Stimulated activated naive B cell treated with anti-CD40 and anti-IgM and Interleukin-4, amounts not matched to agents 10 μg/mL and 1 μg/mL and 100 μg/mL, for 72 hours (primary cell): ENCODE data around the gene FRMD4B.
A peak's percentile ranks its signal among the peaks of the same experiment; 100 is the strongest.

Source experiments
- ATAC-seq, 2 donors: fragments of 150-1000 bp; cut with Tn5 transposase; replicated peaks; 2 replicates each; pipeline ENCODE4 v1.10.0; 2021; ENCODE audit warnings: moderate library complexity in 1 of 2
- DNase-seq: peaks from one replicate; pipeline ENCODE4 v3.0.0; 2021
- H3K27ac Mint-ChIP-seq: one replicate; pipeline ENCODE4 v1.8.0; 2022; ENCODE audit warnings: mild to moderate bottlenecking, mixed read lengths
- H3K27me3 Mint-ChIP-seq, 2 donors: one replicate each; pipeline ENCODE4 v1.8.0; 2022; ENCODE audit warnings: mixed read lengths in 2 of 2
- H3K36me3 Mint-ChIP-seq, 2 donors: one replicate each; pipeline ENCODE4 v1.8.0; 2022; ENCODE audit warnings: mixed read lengths in 2 of 2, mild to moderate bottlenecking in 1 of 2
- H3K4me1 Mint-ChIP-seq, 2 donors: one replicate each; pipeline ENCODE4 v1.8.0; 2022; ENCODE audit warnings: mixed read lengths in 2 of 2, mild to moderate bottlenecking in 1 of 2
- H3K4me3 Mint-ChIP-seq, 2 donors: one replicate each; pipeline ENCODE4 v1.8.0; 2022; ENCODE audit warnings: mild to moderate bottlenecking in 2 of 2, mixed read lengths in 2 of 2, moderate library complexity in 1 of 2
- H3K9me3 Mint-ChIP-seq, 2 donors: one replicate each; pipeline ENCODE4 v1.8.0; 2022; ENCODE audit warnings: mixed read lengths in 2 of 2, mild to moderate bottlenecking in 1 of 2

Gene FRMD4B

GRCh38 chr3:69413551-69414207, 27.8 kb upstream of the FRMD4B start:
- Mint-ChIP-seq H3K27ac (no peak overlapping the region), H3K9me3 (no peaks in the 10 kb centered on the region), H3K4me1 (peaks cover 4 to 6% of the 10 kb centered on the region in 2 donors), H3K36me3 (no peaks in the 10 kb centered on the region), H3K27me3 (no peaks in the 10 kb centered on the region), H3K4me3 (no peak overlapping the region)
- no peak for ATAC-seq
- no peak for DNase-seq

- peaks cover 0 to 2% of the 10 kb centered on the region in 2 donors for H3K9me3 Mint-ChIP-seq
- no peak overlapping the region for H3K4me3 Mint-ChIP-seq
- no peak for DNase-seq
- ATAC-seq = no peak
- no peaks in the 10 kb centered on the region for H3K27me3 Mint-ChIP-seq
- peaks cover 4 to 6% of the 10 kb centered on the region in 2 donors for H3K4me1 Mint-ChIP-seq
- H3K27ac Mint-ChIP-seq = no peak overlapping the region
- H3K36me3 Mint-ChIP-seq = no peaks in the 10 kb centered on the region
Observed at GRCh38 chr3:69411346-69411745, 25.5 kb upstream of the FRMD4B start.

- H3K4me1 Mint-ChIP-seq = peaks cover 4 to 6% of the 10 kb centered on the region in 2 donors
- DNase-seq = peak; percentile 41
- H3K9me3 Mint-ChIP-seq = peaks cover 0 to 4% of the 10 kb centered on the region in 2 donors
- H3K36me3 Mint-ChIP-seq = no peaks in the 10 kb centered on the region
- ATAC-seq = peak; percentile 98
- no peaks in the 10 kb centered on the region for H3K27me3 Mint-ChIP-seq
- no peak overlapping the region for H3K4me3 Mint-ChIP-seq
- H3K27ac Mint-ChIP-seq = no peak overlapping the region
Observed at GRCh38 chr3:69410301-69410700, 24.4 kb upstream of the FRMD4B start.

- Mint-ChIP-seq H3K4me1 (peaks cover 4 to 6% of the 10 kb centered on the region in 2 donors), H3K27ac (no peak overlapping the region), H3K9me3 (peaks cover 3 to 4% of the 10 kb centered on the region in 2 donors), H3K27me3 (no peaks in the 10 kb centered on the region), H3K36me3 (no peaks in the 10 kb centered on the region), H3K4me3 (no peak overlapping the region)
- DNase-seq (no peak), ATAC-seq (no peak)
Observed at GRCh38 chr3:69409831-69410230, 23.9 kb upstream of the FRMD4B start.

- Mint-ChIP-seq H3K27ac (no peak overlapping the region), H3K9me3 (peaks cover 6 to 8% of the 10 kb centered on the region in 2 donors), H3K36me3 (no peaks in the 10 kb centered on the region), H3K4me3 (no peak overlapping the region), H3K4me1 (peaks cover 4 to 6% of the 10 kb centered on the region in 2 donors), H3K27me3 (no peaks in the 10 kb centered on the region)
- DNase-seq = no peak
- ATAC-seq = no peak
Observed at GRCh38 chr3:69409011-69409410, 23.1 kb upstream of the FRMD4B start.

- Mint-ChIP-seq H3K4me3 (no peak overlapping the region), H3K4me1 (peaks cover 4 to 6% of the 10 kb centered on the region in 2 donors), H3K27me3 (no peaks in the 10 kb centered on the region), H3K36me3 (no peaks in the 10 kb centered on the region), H3K9me3 (peaks cover 6 to 8% of the 10 kb centered on the region in 2 donors), H3K27ac (no peak overlapping the region)
- DNase-seq (no peak), ATAC-seq (no peak)
Observed at GRCh38 chr3:69408542-69408941, 22.7 kb upstream of the FRMD4B start.

GRCh38 chr3:69407908-69408307, 22.0 kb upstream of the FRMD4B start:
- Mint-ChIP-seq H3K36me3 (no peaks in the 10 kb centered on the region), H3K4me1 (peaks cover 4 to 6% of the 10 kb centered on the region in 2 donors)
- ATAC-seq = no peak

GRCh38 chr3:69406163-69406562, 20.3 kb upstream of the FRMD4B start:
- DNase-seq (no peak), ATAC-seq (no peak)
- Mint-ChIP-seq H3K27ac (no peak overlapping the region), H3K4me3 (no peak overlapping the region), H3K27me3 (no peaks in the 10 kb centered on the region), H3K36me3 (no peaks in the 10 kb centered on the region), H3K4me1 (peaks cover 4 to 6% of the 10 kb centered on the region in 2 donors), H3K9me3 (peaks cover 6 to 8% of the 10 kb centered on the region in 2 donors)

More at GRCh38 chr3:69407908-69408307, 22.0 kb upstream of the FRMD4B start:
- Mint-ChIP-seq H3K27ac (no peak overlapping the region), H3K4me3 (no peak overlapping the region), H3K27me3 (no peaks in the 10 kb centered on the region), H3K9me3 (peaks cover 6 to 8% of the 10 kb centered on the region in 2 donors)
- no peak for DNase-seq

GRCh38 chr3:69405067-69405466, 19.2 kb upstream of the FRMD4B start:
- no peak for ATAC-seq
- H3K27me3 Mint-ChIP-seq = no peaks in the 10 kb centered on the region
- H3K27ac Mint-ChIP-seq = no peak overlapping the region
- no peak for DNase-seq
- peaks cover 6 to 8% of the 10 kb centered on the region in 2 donors for H3K9me3 Mint-ChIP-seq
- no peaks in the 10 kb centered on the region for H3K36me3 Mint-ChIP-seq
- H3K4me1 Mint-ChIP-seq = peaks cover under 1 to 2% of the 10 kb centered on the region in 2 donors
- no peak overlapping the region for H3K4me3 Mint-ChIP-seq

- Mint-ChIP-seq H3K27me3 (no peaks in the 10 kb centered on the region), H3K4me3 (no peak overlapping the region), H3K4me1 (no peaks in the 10 kb centered on the region), H3K36me3 (no peaks in the 10 kb centered on the region), H3K9me3 (peaks cover 6 to 8% of the 10 kb centered on the region in 2 donors), H3K27ac (no peak overlapping the region)
- DNase-seq (no peak), ATAC-seq (no peak)
Observed at GRCh38 chr3:69403454-69403853, 17.6 kb upstream of the FRMD4B start.

- no peak for DNase-seq
- Mint-ChIP-seq H3K9me3 (peaks cover 5 to 6% of the 10 kb centered on the region in 2 donors), H3K4me3 (no peak overlapping the region), H3K27ac (no peak overlapping the region), H3K36me3 (no peaks in the 10 kb centered on the region), H3K27me3 (no peaks in the 10 kb centered on the region), H3K4me1 (no peaks in the 10 kb centered on the region)
- no peak for ATAC-seq
Observed at GRCh38 chr3:69400683-69401082, 14.8 kb upstream of the FRMD4B start.

- H3K4me1 Mint-ChIP-seq = peaks cover 2 to 7% of the 10 kb centered on the region in 2 donors
- H3K27ac Mint-ChIP-seq = no peak overlapping the region
Observed at GRCh38 chr3:69392850-69393249, 7.0 kb upstream of the FRMD4B start.

GRCh38 chr3:69392415-69392814, 6.5 kb upstream of the FRMD4B start:
- DNase-seq = no peak
- H3K36me3 Mint-ChIP-seq = no peaks in the 10 kb centered on the region
- peaks cover 2 to 7% of the 10 kb centered on the region in 2 donors for H3K4me1 Mint-ChIP-seq
- H3K27me3 Mint-ChIP-seq = no peaks in the 10 kb centered on the region
- ATAC-seq = no peak
- no peak overlapping the region for H3K4me3 Mint-ChIP-seq
- peaks cover 4 to 5% of the 10 kb centered on the region in 2 donors for H3K9me3 Mint-ChIP-seq
- H3K27ac Mint-ChIP-seq = no peak overlapping the region

More at GRCh38 chr3:69392850-69393249, 7.0 kb upstream of the FRMD4B start:
- Mint-ChIP-seq H3K4me3 (no peak overlapping the region), H3K36me3 (no peaks in the 10 kb centered on the region), H3K27me3 (no peaks in the 10 kb centered on the region), H3K9me3 (peaks cover 4 to 5% of the 10 kb centered on the region in 2 donors)
- DNase-seq (no peak), ATAC-seq (no peak)

- H3K27me3 Mint-ChIP-seq = peaks cover 0 to 1% of the 10 kb centered on the region in 2 donors
- no peak overlapping the region for H3K4me3 Mint-ChIP-seq
- H3K36me3 Mint-ChIP-seq = no peaks in the 10 kb centered on the region
- peaks cover 3 to 5% of the 10 kb centered on the region in 2 donors for H3K9me3 Mint-ChIP-seq
- peaks cover 2 to 8% of the 10 kb centered on the region in 2 donors for H3K4me1 Mint-ChIP-seq
- ATAC-seq = no peak
- DNase-seq = no peak
- H3K27ac Mint-ChIP-seq = no peak overlapping the region
Observed at GRCh38 chr3:69391554-69391953, 5.7 kb upstream of the FRMD4B start.

GRCh38 chr3:69390771-69391170, 4.9 kb upstream of the FRMD4B start:
- DNase-seq (no peak), ATAC-seq (no peak)
- no peak overlapping the region for H3K27ac Mint-ChIP-seq
- no peaks in the 10 kb centered on the region for H3K36me3 Mint-ChIP-seq
- H3K9me3 Mint-ChIP-seq = peaks cover 3 to 5% of the 10 kb centered on the region in 2 donors
- peaks cover 5 to 9% of the 10 kb centered on the region in 2 donors for H3K27me3 Mint-ChIP-seq
- no peak overlapping the region for H3K4me3 Mint-ChIP-seq
- H3K4me1 Mint-ChIP-seq = peaks cover 3 to 16% of the 10 kb centered on the region in 2 donors
